Measurements from ENCODE around the gene GPR156.

The GPR156 gene

GRCh38 chr3:120196333-120196732, 88.7 kb downstream of the GPR156 start:
- DNase-seq (ENCODE audit: low read depth), result no peak

GRCh38 chr3:120193554-120193953, 91.5 kb downstream of the GPR156 start:
- no peak for DNase-seq (ENCODE audit: low read depth)

- no peak for DNase-seq (ENCODE audit: low read depth)
Observed at GRCh38 chr3:120192579-120192978, 92.4 kb downstream of the GPR156 start.

- no peak for DNase-seq (ENCODE audit: low read depth)
Observed at GRCh38 chr3:120192159-120192558, 92.9 kb downstream of the GPR156 start.

- DNase-seq (ENCODE audit: low read depth), result no peak
Observed at GRCh38 chr3:120182613-120183511, 102.2 kb downstream of the GPR156 start.

- no peak for DNase-seq (ENCODE audit: low read depth)
Observed at GRCh38 chr3:120181632-120182031, 103.4 kb downstream of the GPR156 start.

GRCh38 chr3:120180731-120181412, 104.2 kb downstream of the GPR156 start:
- no peak for DNase-seq (ENCODE audit: low read depth)

- no peak for DNase-seq (ENCODE audit: low read depth)
Observed at GRCh38 chr3:120177707-120178306, 107.2 kb downstream of the GPR156 start.

GRCh38 chr3:120177151-120177550, 107.9 kb downstream of the GPR156 start:
- DNase-seq (ENCODE audit: low read depth), result no peak

GRCh38 chr3:120174811-120175539, 110.0 kb downstream of the GPR156 start:
- no peak for DNase-seq (ENCODE audit: low read depth)

- DNase-seq (ENCODE audit: low read depth), result no peak
Observed at GRCh38 chr3:120173056-120173675, 111.9 kb downstream of the GPR156 start.

- DNase-seq (ENCODE audit: low read depth), result no peak
Observed at GRCh38 chr3:120172070-120172469, 113.0 kb downstream of the GPR156 start.

GRCh38 chr3:120171134-120171873, 113.7 kb downstream of the GPR156 start:
- DNase-seq (ENCODE audit: low read depth), result no peak

- DNase-seq (ENCODE audit: low read depth), result no peak
Observed at GRCh38 chr3:120170223-120170622, 114.8 kb downstream of the GPR156 start.

GRCh38 chr3:120169407-120169806, 115.6 kb downstream of the GPR156 start:
- DNase-seq (ENCODE audit: low read depth), result no peak

GRCh38 chr3:120168611-120169010, 116.4 kb downstream of the GPR156 start:
- DNase-seq (ENCODE audit: low read depth), result no peak

- DNase-seq (ENCODE audit: low read depth), result no peak
Observed at GRCh38 chr3:120168038-120168437, 117.0 kb downstream of the GPR156 start.

- no peak for DNase-seq (ENCODE audit: low read depth)
Observed at GRCh38 chr3:120167488-120167887, 117.5 kb downstream of the GPR156 start.

GRCh38 chr3:120163816-120164215, 121.2 kb downstream of the GPR156 start:
- DNase-seq (ENCODE audit: low read depth), result no peak

GRCh38 chr3:120163026-120163425, 122.0 kb downstream of the GPR156 start:
- no peak for DNase-seq (ENCODE audit: low read depth)

GRCh38 chr3:120162400-120162799, 122.6 kb downstream of the GPR156 start:
- no peak for DNase-seq (ENCODE audit: low read depth)

Measured in activated T-cell treated with anti-CD3 and anti-CD28 coated beads for 48 hours (primary cell).